SKM-1 (cell line): ENCODE measurements around the gene MYCL.
"Not testable (repeated sequence)": the region's sequence is repeated elsewhere in the genome, so short reads cannot be mapped to it uniquely, and the experiment has no call there.

Experiments
- DNase-seq: peaks from one replicate; lab custom pipeline; 2025; ENCODE audit not compliant: unreplicated experiment; lab: John Stamatoyannopoulos, UW

MYCL gene

DNA sequence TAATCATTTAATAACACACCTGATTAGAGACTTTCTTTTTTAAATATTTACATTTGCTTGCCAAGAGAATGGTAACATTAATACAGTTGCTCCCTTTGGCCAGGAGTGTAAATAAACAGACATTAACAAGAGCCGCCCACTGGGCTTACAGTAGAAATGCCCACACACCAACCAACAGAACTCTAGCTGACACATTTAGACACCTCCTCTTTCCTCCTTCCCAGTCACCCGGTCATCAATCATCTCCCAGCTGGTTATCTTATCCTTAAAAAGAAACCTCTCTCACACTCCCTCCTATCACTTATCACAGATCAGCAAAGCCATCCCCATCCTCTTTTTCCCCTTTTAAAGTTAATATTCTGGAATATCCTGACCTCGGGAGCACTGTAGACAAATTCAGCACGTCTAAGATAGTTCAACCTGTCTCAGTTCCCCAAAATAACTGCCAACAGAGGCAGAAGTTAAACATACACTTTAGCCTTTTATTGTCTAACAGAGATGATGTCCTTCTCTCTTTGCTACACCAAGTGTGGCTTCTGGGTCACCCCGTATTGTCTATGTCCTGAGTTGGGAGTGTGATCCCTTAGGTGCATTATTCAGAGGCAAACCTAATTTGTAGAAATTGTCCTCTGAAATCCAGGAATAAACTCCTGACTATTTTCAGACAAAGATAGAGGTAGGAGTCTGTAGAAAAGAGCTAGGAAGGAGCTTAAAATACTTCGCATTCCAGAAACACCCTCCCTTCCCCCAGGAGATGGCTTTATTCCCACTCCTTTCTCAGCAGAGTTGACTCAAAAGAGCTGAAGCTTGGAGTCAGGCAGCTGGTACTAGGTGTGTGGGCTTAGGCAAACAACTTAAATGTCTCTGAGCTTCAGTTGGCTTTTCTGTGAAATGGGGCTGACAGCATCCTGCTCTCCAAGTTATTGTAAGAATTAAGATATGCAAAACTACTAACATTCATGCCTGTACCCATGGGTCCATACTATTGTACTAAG, 8.8 kb downstream of the MYCL start:
- no peak for DNase-seq

DNA sequence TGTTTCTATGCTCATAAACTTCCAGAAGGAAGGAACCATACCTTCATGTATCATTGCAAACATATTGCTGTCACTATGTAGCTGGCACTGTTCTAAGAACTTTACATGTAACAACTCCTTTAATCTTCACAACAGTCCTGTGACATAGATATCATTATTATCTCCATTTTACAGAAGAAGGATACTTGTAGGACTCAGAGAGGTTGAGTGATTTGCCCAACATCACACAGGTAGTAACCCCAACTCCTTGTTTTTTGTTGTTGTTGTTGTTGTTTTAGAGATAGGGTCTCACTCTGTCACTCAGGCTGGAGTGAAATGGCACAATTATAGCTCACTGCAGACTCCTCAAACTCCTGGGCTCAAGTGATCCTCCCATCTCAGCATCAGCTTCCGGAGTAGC, 10.8 kb downstream of the MYCL start:
- DNase-seq, result no peak

DNA sequence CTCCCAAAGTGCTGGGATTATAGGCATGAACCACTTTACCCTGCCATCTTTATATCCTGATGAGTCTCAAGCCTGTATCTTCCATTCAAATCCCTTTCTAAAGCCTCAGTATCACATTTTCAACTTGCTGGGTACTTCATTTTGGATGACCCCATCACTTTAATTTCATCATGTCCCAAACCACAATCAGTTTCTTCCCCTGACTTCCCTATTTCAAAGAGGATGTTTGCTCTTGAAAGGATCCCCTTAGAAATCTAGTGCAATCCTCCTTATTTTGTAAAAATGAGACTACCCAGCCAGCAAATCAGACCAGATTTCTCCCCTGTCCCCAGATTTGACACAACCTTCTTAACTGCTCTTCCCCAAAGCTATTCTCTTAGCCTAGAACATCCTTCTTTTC, 11.4 kb downstream of the MYCL start:
- peak; percentile 90 for DNase-seq

DNA sequence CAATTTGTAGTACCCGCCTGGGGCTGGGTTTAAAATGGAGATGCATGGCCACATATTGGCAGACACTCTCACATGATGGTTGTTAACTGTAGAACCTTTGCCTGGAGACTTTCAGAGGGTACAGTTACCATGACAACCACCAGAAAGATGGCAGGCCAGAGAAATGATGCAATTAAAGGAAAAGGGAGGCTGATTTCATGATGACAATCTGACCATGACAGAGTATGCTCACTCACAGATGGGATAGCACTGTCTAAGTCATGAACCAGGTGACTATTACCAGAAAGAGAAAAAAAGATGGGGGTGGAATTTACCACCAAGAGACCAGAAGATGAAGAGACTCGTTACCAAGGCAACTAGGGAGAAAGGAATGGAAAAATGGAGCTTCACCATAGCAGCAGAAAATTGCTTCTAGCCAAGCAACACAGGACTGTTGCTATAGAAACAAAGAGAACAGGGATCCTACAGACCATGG, 14.9 kb downstream of the MYCL start:
- no peak for DNase-seq

- no peak for DNase-seq
Observed at GRCh38 chr1:39885516-39885915, 16.2 kb downstream of the MYCL start.

- no peak for DNase-seq
Observed at GRCh38 chr1:39882152-39882551, 19.6 kb downstream of the MYCL start.

DNA sequence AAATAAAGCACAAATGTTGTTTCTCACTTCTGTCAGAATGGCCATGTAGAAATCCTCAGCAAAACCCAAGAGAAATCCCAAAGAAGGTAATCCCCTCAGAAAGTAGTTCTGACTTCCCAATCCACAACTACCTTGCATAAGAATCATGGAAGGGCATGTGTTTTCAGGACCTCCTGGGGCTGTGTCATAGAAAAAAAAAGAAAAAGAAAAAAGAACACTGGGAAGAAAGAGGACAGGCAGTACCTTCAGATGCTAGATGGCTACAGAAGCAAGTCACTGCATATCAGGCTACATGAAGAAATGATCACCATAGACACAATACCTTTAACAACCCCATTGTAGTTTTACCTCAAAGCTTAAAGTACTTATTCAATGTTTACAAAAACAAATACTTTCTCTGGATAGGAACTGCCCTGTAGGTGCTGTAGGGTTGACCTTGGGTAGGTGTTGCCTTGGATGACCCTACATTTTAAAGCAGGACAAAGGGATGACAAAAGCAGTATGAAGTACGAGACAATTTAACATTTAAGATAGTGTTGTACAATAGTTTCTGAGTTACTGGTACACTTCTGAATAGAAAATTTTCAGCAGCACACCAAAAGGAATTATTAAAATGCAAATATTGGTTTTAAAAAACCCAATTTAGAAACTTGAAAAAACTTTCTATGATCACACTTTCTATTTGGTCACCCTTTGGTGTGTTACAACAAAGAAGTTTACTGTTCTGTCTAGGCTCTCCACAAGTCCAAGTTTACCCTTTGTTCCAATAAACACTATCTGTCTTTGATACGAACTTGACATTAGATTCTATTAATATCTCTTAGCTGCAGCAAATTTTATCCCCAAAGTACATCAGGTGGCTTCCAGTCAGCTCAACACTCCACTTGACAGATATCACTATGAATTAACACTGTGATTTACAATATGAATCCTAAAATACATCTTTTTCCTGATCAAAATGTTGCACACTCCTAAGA, 23.4 kb downstream of the MYCL start:
- no peak for DNase-seq

GRCh38 chr1:39877231-39877778, 24.4 kb downstream of the MYCL start:
- no peak for DNase-seq

- peak; percentile 17 for DNase-seq
Observed at GRCh38 chr1:39876144-39876543, 25.6 kb downstream of the MYCL start.

DNA sequence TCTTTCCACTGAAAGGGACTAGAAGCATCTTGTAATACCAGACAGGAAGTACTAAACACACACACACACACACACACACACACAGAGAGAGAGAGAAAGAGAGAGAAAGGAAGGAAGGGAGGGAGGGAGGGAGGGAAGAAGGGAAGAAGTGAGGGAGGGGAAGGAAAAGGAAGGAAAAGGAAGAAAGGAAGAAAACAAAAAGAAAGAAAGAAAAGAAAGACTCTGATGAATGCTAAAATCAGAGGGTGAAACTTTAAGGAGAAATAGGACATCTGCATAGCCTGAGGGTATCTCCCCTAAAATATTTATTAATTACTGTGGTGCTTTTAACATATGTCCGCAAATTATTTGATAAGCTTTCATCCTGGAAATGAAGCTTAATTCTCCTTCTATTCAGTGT, 29.0 kb downstream of the MYCL start:
- no peak for DNase-seq

GRCh38 chr1:39871796-39872195, 29.9 kb downstream of the MYCL start:
- no peak for DNase-seq

- DNase-seq, result not testable (repeated sequence)
Observed at GRCh38 chr1:39871043-39871442, 30.7 kb downstream of the MYCL start.

DNA sequence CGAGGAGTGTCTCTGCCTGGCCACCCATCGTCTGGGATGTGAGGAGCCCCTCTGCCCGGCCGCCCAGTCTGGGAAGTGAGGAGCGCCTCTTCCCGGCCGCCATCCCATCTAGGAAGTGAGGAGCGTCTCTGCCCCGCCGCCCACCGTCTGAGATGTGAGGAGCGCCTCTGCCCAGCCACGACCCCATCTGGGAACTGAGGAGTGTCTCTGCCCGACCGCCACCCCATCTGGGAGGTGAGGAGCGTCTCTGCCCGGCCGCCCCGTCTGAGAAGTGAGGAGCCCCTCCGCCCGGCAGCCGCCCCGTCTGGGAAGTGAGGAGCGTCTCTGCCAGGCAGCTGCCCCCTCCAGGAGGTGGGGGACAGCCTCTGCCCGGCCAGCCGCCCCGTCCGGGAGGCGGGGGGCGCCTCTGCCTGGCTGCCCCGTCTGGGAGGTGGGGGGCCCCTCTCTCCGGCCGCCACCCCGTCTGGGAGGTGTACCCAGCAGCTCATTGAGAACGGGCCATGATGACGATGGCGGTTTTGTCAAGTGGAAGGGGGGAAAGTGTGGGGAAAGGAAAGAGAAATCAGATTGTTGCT, 32.1 kb downstream of the MYCL start:
- DNase-seq, result not testable (repeated sequence)

DNA sequence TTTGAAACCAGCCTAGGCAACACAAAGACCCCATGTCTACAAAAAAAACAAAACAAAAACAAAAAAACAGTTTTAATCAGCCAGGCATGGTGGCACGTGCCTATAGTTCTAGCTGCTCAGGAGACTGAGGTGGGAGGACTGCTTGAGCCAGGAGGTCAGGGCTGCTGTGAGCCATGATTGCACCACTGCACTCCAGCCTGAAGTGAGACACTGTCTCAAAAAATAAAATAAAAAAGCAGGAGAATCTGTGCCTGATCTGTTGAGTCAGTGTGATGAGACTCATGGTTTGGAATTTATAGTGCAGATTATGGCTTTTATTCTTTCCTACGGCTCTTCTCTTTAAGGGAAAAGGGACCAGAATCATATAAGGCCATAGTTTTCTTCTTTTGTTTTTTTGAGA, 35.0 kb downstream of the MYCL start:
- DNase-seq, result no peak

- no peak for DNase-seq
Observed at GRCh38 chr1:39865762-39866161, 36.0 kb downstream of the MYCL start.

DNA sequence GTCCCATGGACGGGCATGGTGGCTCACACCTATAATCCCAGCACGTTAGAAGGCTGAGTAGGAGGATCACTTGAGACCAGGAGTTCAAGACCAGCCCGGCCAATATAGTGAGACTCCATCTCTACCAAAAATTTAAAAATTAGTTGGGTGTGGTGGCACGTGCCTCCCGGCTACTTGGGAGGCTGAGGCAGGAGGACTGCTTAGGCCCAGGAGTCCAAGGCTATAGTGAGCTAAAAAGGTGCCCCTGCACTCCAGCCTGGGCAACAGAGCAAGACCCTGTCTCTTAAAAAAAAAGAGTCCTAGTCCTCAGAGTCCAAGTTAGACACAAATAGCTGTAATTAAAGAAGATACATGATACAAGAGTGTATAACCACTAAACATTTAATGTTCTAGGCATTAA, 38.5 kb downstream of the MYCL start:
- no peak for DNase-seq

GRCh38 chr1:39861003-39861402, 40.7 kb downstream of the MYCL start:
- no peak for DNase-seq

- DNase-seq, result no peak
Observed at GRCh38 chr1:39859859-39860812, 41.6 kb downstream of the MYCL start.

DNA sequence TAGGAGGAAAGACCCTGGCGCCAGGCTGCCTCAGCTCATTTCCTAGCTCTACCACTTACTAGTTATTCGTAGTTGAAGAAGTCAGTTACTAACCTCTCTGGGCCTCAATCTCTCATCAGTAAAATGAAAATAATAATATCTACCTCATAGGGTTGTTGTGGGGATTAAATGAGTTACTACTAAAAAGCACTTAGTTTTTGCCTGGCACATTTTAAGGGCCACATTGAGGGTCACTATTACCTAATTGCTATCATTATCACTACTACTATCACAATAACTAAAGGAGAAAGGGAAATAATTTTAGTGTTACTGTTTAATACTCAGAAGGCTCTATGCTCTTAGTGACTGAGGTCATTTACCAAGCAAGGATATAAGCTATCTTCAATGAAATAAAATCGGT, 43.4 kb downstream of the MYCL start:
- no peak for DNase-seq
